GM12878 (cell line): ENCODE results near the gene BMF. TPM values are rescaled to one million over a fixed set of nuclear protein-coding genes. Genes with fewer than 3 reads are reported as not detected.

Source experiments
- BRCA1 ChIP-seq: IDR thresholded peaks from 2 replicates; pipeline ENCODE4 v1.6.1; 2011; ENCODE audit warnings: low read depth, low read length, improper control_type of control experiment
- CBX3 ChIP-seq: fragments of 200-600 bp; sonication (generic); IDR thresholded peaks from 2 replicates; pipeline ENCODE4 v1.6.1; 2016; ENCODE audit warnings: low read depth, borderline replicate concordance
- CHD2 ChIP-seq: IDR thresholded peaks from 2 replicates; pipeline ENCODE4 v1.6.1; 2011; ENCODE audit warnings: low read depth, low read length, improper control_type of control experiment, borderline replicate concordance
- HDAC2 ChIP-seq: fragments of 200-600 bp; sonication (generic); IDR thresholded peaks from 2 replicates; pipeline ENCODE4 v1.6.1; 2017
- JUND ChIP-seq: IDR thresholded peaks from 2 replicates; pipeline ENCODE4 v1.6.1; 2012; ENCODE audit warnings: low read depth, mild to moderate bottlenecking, low read length, improper control_type of control experiment, moderate library complexity
- MLLT1 ChIP-seq: fragments of 450-650 bp; IDR thresholded peaks from 2 replicates; pipeline ENCODE4 v1.6.1; 2016; ENCODE audit warnings: mild to moderate bottlenecking
- MYC ChIP-seq: IDR thresholded peaks from 2 replicates; pipeline ENCODE4 v1.6.1; 2011; ENCODE audit warnings: mild to moderate bottlenecking, low read length, moderate library complexity, inconsistent platforms; ENCODE audit not compliant: insufficient read depth, insufficient replicate concordance, insufficient read length, severe bottlenecking
- NFIC ChIP-seq: IDR thresholded peaks from 2 replicates; pipeline ENCODE4 v1.6.1; 2012; ENCODE audit warnings: low read depth, mild to moderate bottlenecking, inconsistent platforms, low read length, moderate library complexity
- RB1 ChIP-seq: fragments of 450-650 bp; formaldehyde crosslinking; IDR thresholded peaks from 2 replicates; pipeline ENCODE4 v1.6.1; 2017; ENCODE audit warnings: mild to moderate bottlenecking, borderline replicate concordance
- SIX5 ChIP-seq: IDR thresholded peaks from 2 replicates; pipeline ENCODE4 v1.6.1; 2011; ENCODE audit warnings: mild to moderate bottlenecking, low read depth, low read length, moderate library complexity; ENCODE audit not compliant: severe bottlenecking
- WRNIP1 ChIP-seq: IDR thresholded peaks from 2 replicates; pipeline ENCODE4 v1.6.1; 2011; ENCODE audit warnings: low read depth, low read length, improper control_type of control experiment, borderline replicate concordance
- YY1 ChIP-seq: IDR thresholded peaks from 2 replicates; pipeline ENCODE4 v1.6.1; 2011; ENCODE audit warnings: low read depth, mild to moderate bottlenecking, low read length
- ZBTB33 ChIP-seq: fragments of 450-650 bp; IDR thresholded peaks from 2 replicates; pipeline ENCODE4 v1.6.1; 2017; ENCODE audit warnings: mild to moderate bottlenecking
- polyA plus RNA-seq, 11 experiments: library from polyadenylated mRNA; depleted of rRNA in 4 of 11; unstranded in 6 of 11; stranded (reverse) in 5 of 11; fragments of >200 nt; fragmentation: Nextera tagmentation in 4 of 11; fragmentation: Illumina TruSeq in 1 of 11; extraction: Ambion mirVana in 4 of 11; extraction: Trizol in 1 of 11; gene quantifications; 1 replicate in 1 of 11; 2 replicates in 10 of 11; pipeline versions ENCODE4 v1.2.1 to v1.2.3, GENCODE V29; 2011 to 2016; ENCODE audit warnings: inconsistent platforms in 2 of 11, missing spikeins in 2 of 11, low read depth in 1 of 11
- total RNA-seq, 4 experiments: library from RNA; depleted of rRNA in 3 of 4; stranded (reverse); fragments of >200 nt in 3 of 4; fragmentation: Illumina TruSeq in 1 of 4; extraction: Trizol in 1 of 4; gene quantifications; 2 replicates each; pipeline versions ENCODE4 v1.2.1 to v1.2.3, GENCODE V29; 2013 to 2021

Gene BMF
- total and polyA plus RNA-seq, 10 of the 15 experiments (the other 5 are each of a cell fraction or from before 2014, with no cell fraction given): 0.82 to 34.9 (median 16.9) TPM

DNA sequence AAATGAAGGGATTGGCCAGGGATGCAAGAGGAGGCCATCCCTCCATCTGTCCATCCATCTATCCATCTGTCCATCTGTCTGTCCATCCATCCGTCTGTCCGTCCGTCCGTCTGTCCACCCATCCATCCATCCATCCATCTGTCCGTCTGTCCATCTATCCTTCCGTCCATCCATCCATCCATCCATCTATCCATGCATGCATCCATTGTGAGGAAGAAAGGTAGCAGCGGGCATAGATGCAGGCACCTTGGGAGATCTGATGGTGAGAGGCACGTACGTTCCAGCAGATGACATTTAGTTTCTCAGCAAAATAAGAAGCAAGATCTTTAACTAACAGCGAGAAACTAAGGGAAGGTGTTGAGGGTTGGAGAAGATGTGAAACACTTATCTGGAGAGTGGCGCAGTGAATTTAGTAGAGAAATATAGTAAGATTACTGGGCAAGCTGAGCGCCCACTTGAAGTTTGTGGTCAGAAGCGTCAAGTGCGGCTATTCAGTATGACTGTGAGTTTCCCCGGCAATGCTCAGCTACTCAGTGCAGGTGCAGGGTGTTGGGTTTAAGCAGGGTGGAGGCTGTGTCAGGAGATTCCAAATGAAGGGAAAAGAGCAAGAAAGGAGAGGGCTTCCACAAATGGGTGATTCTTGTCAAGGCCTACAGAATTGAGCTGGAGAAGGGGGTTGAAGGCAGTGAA, 47.3 kb downstream of the BMF start (continued):
- TF ChIP-seq RB1: no peak
- no peak for TF ChIP-seq MYC
- peak; percentile 87 for TF ChIP-seq MLLT1
- TF ChIP-seq YY1: no peak
- TF ChIP-seq CHD2: no peak
- TF ChIP-seq NFIC: peak; percentile 83
- TF ChIP-seq JUND: 0 out of 2 replicates have a peak, but pooled peaks have one; percentile 31
- TF ChIP-seq WRNIP1: no peak
- TF ChIP-seq HDAC2: no peak
- TF ChIP-seq ZBTB33: no peak
- no peak for TF ChIP-seq BRCA1
- no peak for TF ChIP-seq CBX3
- no peak for TF ChIP-seq SIX5
